ENCODE data around the gene HOXA9. TPM values are rescaled to one million over a fixed set of nuclear protein-coding genes. Genes with fewer than 3 reads are reported as not detected.

HOXA9 gene
- total and polyA plus RNA-seq, 10 donors: 0.46 to 3.0 (median 0.98) TPM

- no peaks in the 10 kb centered on the region for H3K27me3 ChIP-seq (replicated peaks in 1 of 7)
- WGBS, 5 donors: 57 to 81% (median 64%) methylated on average over 29 to 57 of the region's 57 CpGs
- peak overlapping the region; percentile 42 to 90 (median 86) for H3K27ac ChIP-seq
- DNase-seq: no peak
- H3K36me3 ChIP-seq: no peaks in the 10 kb centered on the region
- H3K9me3 ChIP-seq: no peaks in the 10 kb centered on the region
- H3K4me3 ChIP-seq: peak overlapping the region; percentile 33 to 71 (median 42)
- TF ChIP-seq POLR2A (IDR thresholded peaks at IDR 0.05): no peak
- TF ChIP-seq POLR2AphosphoS5 (IDR thresholded peaks at IDR 0.05): peak; percentile 59 to 78 (median 65)
- intact Hi-C loops (cut with DNase I; ENCODE audit: low total_unique reads): loop anchor here (10.0 kb wide), 1 partner anchor 358 kb away; no protein-coding TSS in a partner anchor
- H3K4me1 ChIP-seq: peaks cover 0 to 61% (median 28%) of the 10 kb centered on the region in 6 donors
These were observed 52.1 kb downstream of the HOXA9 start for GRCh38 chr7:27112955-27113949.

Small RNA genes lying within 50 kb of the gene (microRNA-seq; reads per million reads assigned to microRNA genes)
- gene MIR196B: 79.1 to 280 (median 124) reads per million in 3 donors

Small RNA genes lying within 50 kb of the gene (small RNA-seq; reads per million reads assigned to genes)
- gene AC004080.5 (0 reads per million in 4 donors), gene RF02140 (0 reads per million in 4 donors), gene RF02141 (0 reads per million in 4 donors)

Other genes with a start within 250 kb of the HOXA9 start
- gene HOXA1, start 69.5 kb downstream of the HOXA9 start, total RNA-seq: 1 to 10 TPM; 1.1 to 4.1 (median 1.7) TPM
- gene HOXA1, start 69.5 kb downstream of the HOXA9 start, polyA plus RNA-seq: 1 to 10 TPM in 1 of 3 donors, under 1 TPM in 2; 0.33 to 1.3 (median 0.82) TPM
- gene HOXA2, start 62.9 kb downstream of the HOXA9 start, total RNA-seq: 1 to 10 TPM in 4 of 7 donors, under 1 TPM in 3; 0.70 to 2.8 (median 1.3) TPM
- under 1 TPM; 0.41 to 0.83 (median 0.55) TPM for gene HOXA2, start 62.9 kb downstream of the HOXA9 start, polyA plus RNA-seq
- 10 to 100 TPM in 1 of 7 donors, 1 to 10 TPM in 6; 2.7 to 10.8 (median 4.6) TPM for gene HOXA4, start 34.8 kb downstream of the HOXA9 start, total RNA-seq
- 1 to 10 TPM; 2.1 to 5.9 (median 3.6) TPM for gene HOXA4, start 34.8 kb downstream of the HOXA9 start, polyA plus RNA-seq
- gene HOXA5, start 21.9 kb downstream of the HOXA9 start, total RNA-seq: 1 to 10 TPM; 3.0 to 9.3 (median 6.9) TPM
- gene HOXA5, start 21.9 kb downstream of the HOXA9 start, polyA plus RNA-seq: 1 to 10 TPM; 1.6 to 2.3 (median 2.2) TPM
- 1 to 10 TPM in 5 of 7 donors, under 1 TPM in 2; 0.38 to 2.0 (median 1.4) TPM for gene HOXA6, start 17.8 kb downstream of the HOXA9 start, total RNA-seq
- gene HOXA6, start 17.8 kb downstream of the HOXA9 start, polyA plus RNA-seq: under 1 TPM in 1 of 3 donors, not detected in 2; 0.26 TPM
- gene HOXA3, start 13.0 kb downstream of the HOXA9 start, total RNA-seq: 1 to 10 TPM in 5 of 7 donors, under 1 TPM in 2; 0.51 to 6.1 (median 2.2) TPM
- gene HOXA3, start 13.0 kb downstream of the HOXA9 start, polyA plus RNA-seq: 1 to 10 TPM in 1 of 3 donors, under 1 TPM in 2; 0.57 to 1.4 (median 0.62) TPM
- gene HOXA7, start 8.9 kb downstream of the HOXA9 start, total RNA-seq: 1 to 10 TPM; 1.0 to 8.0 (median 2.6) TPM
- 1 to 10 TPM in 1 of 3 donors, under 1 TPM in 2; 0.55 to 1.4 (median 0.80) TPM for gene HOXA7, start 8.9 kb downstream of the HOXA9 start, polyA plus RNA-seq
- under 1 TPM in 3 of 7 donors, not detected in 4; 0.13 to 0.72 (median 0.56) TPM for gene HOXA10, start 8.8 kb upstream of the HOXA9 start, total RNA-seq
- under 1 TPM; 0.05 to 0.22 (median 0.19) TPM for gene HOXA10, start 8.8 kb upstream of the HOXA9 start, polyA plus RNA-seq
- gene HOXA11, start 19.7 kb upstream of the HOXA9 start, total RNA-seq: not detected
- not detected for gene HOXA11, start 19.7 kb upstream of the HOXA9 start, polyA plus RNA-seq
- not detected for gene HOXA13, start 34.6 kb upstream of the HOXA9 start, total RNA-seq
- not detected for gene HOXA13, start 34.6 kb upstream of the HOXA9 start, polyA plus RNA-seq
- gene EVX1, start 77.3 kb upstream of the HOXA9 start, total RNA-seq: not detected
- gene EVX1, start 77.3 kb upstream of the HOXA9 start, polyA plus RNA-seq: not detected